ES-I3 (cell line): Measurements from ENCODE around the gene MED31.

Source experiments
- H3K36me3 ChIP-seq: 2 replicates; pipeline ENCODE4 v1.6.1; 2013; ENCODE audit warnings: mild to moderate bottlenecking, low read length, control low read depth, moderate library complexity; ENCODE audit not compliant: insufficient read depth
- H3K4me1 ChIP-seq: 2 replicates; pipeline ENCODE4 v1.6.1; 2013; ENCODE audit warnings: mild to moderate bottlenecking, control low read depth, low read length; ENCODE audit not compliant: insufficient read depth
- H3K9ac ChIP-seq: 2 replicates; pipeline ENCODE4 v1.6.1; 2013; ENCODE audit warnings: low read depth, mild to moderate bottlenecking, low read length, moderate library complexity
- H3K9me3 ChIP-seq: 2 replicates; pipeline ENCODE4 v1.6.1; 2013; ENCODE audit warnings: mild to moderate bottlenecking, low read length, moderate library complexity; ENCODE audit not compliant: control insufficient read depth, insufficient read depth

MED31 gene

DNA sequence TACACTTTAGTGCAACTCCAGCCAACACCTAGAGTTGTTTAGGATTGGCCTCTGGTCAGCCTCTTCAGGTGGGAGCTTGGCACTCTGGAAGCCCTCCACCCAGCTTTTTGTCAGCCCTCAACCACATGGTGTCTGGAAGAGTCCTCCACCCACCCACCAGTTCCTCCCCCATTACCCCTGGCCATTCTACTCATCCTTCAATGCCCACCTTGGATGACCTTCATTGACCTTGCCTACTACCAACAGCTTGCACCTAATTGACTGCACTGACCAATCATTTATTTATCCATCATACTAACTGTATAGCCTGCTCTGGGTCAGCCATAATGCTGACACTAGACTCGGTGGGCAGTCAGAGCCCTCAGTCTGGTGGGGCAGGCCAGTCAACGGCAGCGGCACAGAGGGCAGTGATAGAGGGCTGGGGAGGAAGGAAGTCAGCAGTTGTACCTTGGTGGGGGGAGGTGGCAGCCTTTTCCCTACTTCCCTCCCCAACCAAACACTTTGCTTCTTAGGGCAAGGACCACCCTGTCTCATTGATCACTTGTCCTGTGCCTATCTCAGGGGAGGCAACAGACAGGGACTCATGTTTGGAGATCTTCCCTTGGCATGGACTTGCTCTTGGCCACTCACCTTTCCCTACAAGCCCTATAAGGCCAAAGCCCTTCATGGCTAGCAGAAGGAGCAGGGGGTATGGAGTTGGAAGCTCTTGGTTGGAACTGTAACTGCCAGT, 32.5 kb upstream of the MED31 start:
- H3K4me1 ChIP-seq = no peaks in the 10 kb centered on the region
- no peaks in the 10 kb centered on the region for H3K9me3 ChIP-seq
- H3K9ac ChIP-seq = no peak overlapping the region
- no peaks in the 10 kb centered on the region for H3K36me3 ChIP-seq

GRCh38 chr17:6683081-6683684, 31.8 kb upstream of the MED31 start:
- H3K9me3 ChIP-seq = no peaks in the 10 kb centered on the region
- H3K9ac ChIP-seq = no peak overlapping the region
- no peaks in the 10 kb centered on the region for H3K36me3 ChIP-seq
- no peaks in the 10 kb centered on the region for H3K4me1 ChIP-seq

DNA sequence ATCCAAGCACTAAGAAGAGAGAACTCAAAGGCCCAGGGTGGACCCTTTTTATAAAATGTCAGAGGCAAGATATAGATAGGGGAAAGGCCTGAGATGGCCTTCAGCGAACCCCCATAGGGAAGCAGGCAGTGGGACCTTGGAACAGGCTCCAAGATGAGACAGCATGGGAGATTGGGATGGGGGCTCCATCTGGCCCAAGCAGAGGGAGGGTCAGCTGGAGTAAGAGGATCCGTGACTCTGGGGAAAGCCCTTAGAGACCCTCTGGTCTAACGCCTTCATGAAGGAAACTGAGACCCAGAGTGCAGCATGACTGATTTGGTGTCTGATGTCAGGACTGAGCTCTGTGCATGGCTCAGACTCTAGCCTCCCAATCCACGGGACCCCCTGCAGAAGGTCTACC, 30.9 kb upstream of the MED31 start:
- no peaks in the 10 kb centered on the region for H3K36me3 ChIP-seq
- H3K9ac ChIP-seq = no peak overlapping the region
- H3K4me1 ChIP-seq = no peaks in the 10 kb centered on the region
- no peaks in the 10 kb centered on the region for H3K9me3 ChIP-seq

DNA sequence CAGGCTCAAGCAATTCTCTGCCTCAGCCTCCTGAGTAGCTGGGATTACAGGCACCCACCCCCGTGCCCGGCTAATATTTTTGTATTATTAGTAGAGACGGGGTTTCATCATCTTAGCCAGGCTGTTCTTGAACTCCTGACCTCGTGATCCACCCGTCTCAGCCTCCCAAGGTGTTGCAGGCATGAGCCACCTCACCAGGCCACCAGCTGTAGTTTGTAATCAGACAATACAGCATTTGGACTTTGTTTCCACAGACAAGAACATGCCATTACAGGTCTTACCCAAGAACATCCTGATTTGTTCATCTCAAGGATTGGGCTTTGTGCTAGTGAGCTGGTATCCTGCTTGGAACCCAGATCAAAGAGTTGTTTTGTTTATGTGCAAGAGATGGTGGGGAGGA, 30.3 kb upstream of the MED31 start:
- H3K36me3 ChIP-seq = no peaks in the 10 kb centered on the region
- no peak overlapping the region for H3K9ac ChIP-seq
- H3K9me3 ChIP-seq = no peaks in the 10 kb centered on the region
- H3K4me1 ChIP-seq = no peaks in the 10 kb centered on the region

DNA sequence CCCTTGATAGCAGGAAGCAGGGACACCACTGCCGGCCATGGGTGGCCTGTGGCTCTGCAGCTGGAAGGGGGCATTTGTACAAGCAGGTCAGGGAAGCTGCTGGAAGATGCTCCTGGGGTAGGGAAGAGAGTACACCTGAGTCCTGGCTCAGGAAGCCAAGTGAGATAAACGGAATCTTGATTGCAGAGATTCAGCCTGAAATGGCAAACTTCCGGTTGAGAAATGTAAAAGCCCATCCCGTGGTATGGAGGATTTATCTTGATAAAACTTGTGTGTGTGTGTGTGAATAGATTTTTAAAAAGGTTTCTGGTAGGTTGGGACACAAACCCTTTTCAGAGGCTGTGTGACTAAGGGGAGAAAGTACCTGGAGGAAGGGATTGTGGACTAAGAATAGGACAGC, 29.8 kb upstream of the MED31 start:
- peaks cover 2% of the 10 kb centered on the region for H3K4me1 ChIP-seq
- no peak overlapping the region for H3K9ac ChIP-seq
- no peaks in the 10 kb centered on the region for H3K9me3 ChIP-seq
- no peaks in the 10 kb centered on the region for H3K36me3 ChIP-seq

GRCh38 chr17:6679241-6679640, 27.8 kb upstream of the MED31 start:
- Histone ChIP-seq H3K9ac (no peak overlapping the region), H3K36me3 (no peaks in the 10 kb centered on the region), H3K9me3 (no peaks in the 10 kb centered on the region), H3K4me1 (peaks cover 5% of the 10 kb centered on the region)

- Histone ChIP-seq H3K4me1 (peaks cover 5% of the 10 kb centered on the region), H3K9ac (no peak overlapping the region), H3K9me3 (no peaks in the 10 kb centered on the region), H3K36me3 (no peaks in the 10 kb centered on the region)
These were observed 26.5 kb upstream of the MED31 start for GRCh38 chr17:6677946-6678345.

DNA sequence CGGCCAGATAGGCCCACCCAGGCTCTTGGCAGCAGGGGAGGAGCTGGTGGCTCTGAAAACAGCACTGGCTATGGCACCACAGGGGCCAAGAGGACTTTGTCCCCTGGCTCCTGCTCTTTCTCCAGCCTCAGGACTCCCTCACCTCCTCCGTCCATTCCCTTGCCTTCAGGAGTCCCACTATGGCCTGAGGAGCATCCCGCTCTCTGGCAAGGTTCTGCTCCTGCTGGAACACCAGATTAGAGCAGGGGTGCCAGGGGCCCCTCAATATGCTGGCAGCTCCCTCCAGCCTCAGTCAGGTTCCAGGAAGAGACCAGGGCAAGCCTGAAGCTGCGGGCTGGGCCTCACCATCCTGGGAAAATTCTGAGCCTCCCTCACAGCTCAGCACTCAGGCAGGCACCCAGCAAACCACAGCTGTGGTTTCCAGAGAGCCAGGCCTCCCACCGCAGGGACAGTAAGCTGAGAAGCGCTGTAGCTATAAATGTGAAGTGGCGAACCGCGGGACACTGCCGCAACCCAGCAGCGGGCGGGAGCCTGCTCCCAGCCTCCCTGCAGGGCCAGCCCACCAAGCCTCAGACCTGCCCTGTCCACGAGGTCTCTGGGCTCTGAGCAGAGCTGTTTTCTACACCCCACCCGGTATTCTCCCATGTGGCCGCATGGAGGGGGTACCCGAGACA, 25.9 kb upstream of the MED31 start:
- Histone ChIP-seq H3K36me3 (no peaks in the 10 kb centered on the region), H3K9ac (no peak overlapping the region), H3K4me1 (peaks cover 5% of the 10 kb centered on the region), H3K9me3 (no peaks in the 10 kb centered on the region)

DNA sequence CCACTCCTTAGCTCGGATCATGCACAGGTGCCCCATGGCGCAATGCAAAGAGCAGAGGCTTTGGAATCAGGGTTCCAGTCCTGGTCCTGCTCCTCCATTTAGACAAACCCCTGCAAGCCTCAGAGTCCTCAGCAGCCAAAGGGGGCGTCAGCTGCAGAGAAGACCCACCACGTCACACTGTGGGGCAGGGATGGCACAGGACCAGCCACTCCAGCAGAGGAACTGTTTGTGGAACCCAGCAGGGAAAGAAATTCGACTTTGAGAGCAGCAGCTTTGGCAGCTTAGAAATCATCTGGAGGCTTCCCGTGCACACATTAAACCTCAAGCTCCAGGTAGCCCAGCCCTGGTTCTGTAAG, 25.4 kb upstream of the MED31 start:
- no peaks in the 10 kb centered on the region for H3K36me3 ChIP-seq
- H3K9me3 ChIP-seq = no peaks in the 10 kb centered on the region
- peaks cover 5% of the 10 kb centered on the region for H3K4me1 ChIP-seq
- no peak overlapping the region for H3K9ac ChIP-seq

DNA sequence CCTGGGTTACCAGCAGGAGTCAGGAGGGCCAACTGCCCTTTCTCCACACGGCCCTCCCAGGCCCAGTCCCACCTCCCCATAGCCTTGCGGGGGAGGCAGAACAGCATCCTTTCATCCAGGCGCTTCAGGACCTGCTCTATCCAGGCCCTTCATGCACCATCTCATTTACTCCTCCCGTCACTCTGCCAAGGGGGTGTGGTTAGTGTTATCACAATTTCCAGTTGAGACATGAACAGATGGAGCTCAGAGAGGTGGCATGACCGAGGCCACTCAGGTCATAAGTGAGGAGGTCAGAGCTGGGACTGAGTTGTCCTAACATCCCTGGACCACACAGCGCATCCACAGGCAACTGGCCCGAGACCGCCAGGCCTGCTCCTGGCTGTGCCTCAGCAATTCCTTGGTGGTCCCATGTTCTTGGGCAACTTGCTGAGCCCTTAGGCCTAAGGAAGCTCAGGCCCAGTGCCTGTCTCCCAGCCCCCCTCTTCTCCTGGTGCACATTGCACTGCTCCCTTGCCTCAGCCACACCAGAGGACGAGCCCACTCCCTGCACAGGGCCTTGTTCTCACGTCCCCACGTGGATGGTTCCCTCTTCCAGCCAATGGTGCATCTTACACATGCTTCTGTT, 23.9 kb upstream of the MED31 start:
- H3K36me3 ChIP-seq = no peaks in the 10 kb centered on the region
- no peak overlapping the region for H3K9ac ChIP-seq
- H3K4me1 ChIP-seq = peaks cover 5% of the 10 kb centered on the region
- no peaks in the 10 kb centered on the region for H3K9me3 ChIP-seq

DNA sequence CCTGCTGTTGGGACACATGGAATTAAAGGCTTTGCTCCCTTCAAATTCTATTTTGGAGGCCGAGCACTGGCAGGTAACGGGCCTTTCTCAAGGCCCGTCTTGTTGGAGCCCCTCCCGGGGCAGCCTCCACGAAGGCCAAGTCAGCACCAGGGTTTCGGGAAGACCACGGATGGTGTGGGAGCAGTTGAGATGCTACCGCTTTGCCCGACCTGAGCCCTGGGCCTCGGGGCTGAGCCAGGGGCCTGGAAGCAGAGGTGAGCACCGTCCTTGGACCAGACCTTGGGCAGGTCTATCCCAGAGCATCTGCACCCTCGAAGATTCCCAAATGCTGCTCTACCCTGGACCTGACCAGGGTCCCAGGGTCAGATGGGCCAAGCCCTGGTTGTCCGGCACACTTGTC, 23.2 kb upstream of the MED31 start:
- Histone ChIP-seq H3K9ac (no peak overlapping the region), H3K4me1 (peaks cover 5% of the 10 kb centered on the region), H3K9me3 (no peaks in the 10 kb centered on the region), H3K36me3 (no peaks in the 10 kb centered on the region)

DNA sequence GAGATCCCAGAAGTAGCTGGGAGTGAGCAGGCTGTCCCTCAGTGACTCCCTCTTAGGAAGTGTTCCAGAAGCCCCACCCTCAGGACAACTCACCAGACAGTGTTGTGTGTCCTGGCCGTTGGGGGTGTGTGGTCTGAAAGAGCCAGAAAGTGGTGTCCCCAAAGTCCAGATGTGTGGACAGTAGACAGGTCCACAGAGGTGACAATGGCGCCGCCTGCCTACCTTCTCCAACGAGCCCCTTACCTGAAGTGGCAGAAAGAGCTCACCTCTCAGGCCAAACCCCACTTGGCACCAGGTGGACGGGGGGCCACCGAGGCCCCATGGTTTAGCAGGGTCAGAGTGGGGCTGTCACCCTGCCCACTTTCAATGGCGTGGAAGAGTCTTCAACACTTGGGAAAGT, 20.0 kb upstream of the MED31 start:
- peaks cover 5% of the 10 kb centered on the region for H3K4me1 ChIP-seq
- H3K36me3 ChIP-seq = no peaks in the 10 kb centered on the region
- H3K9me3 ChIP-seq = no peaks in the 10 kb centered on the region
- H3K9ac ChIP-seq = no peak overlapping the region

- H3K36me3 ChIP-seq = no peaks in the 10 kb centered on the region
- no peak overlapping the region for H3K9ac ChIP-seq
- peaks cover 2% of the 10 kb centered on the region for H3K4me1 ChIP-seq
- no peaks in the 10 kb centered on the region for H3K9me3 ChIP-seq
These were observed 19.6 kb upstream of the MED31 start for GRCh38 chr17:6670999-6671398.

GRCh38 chr17:6670571-6670970, 19.2 kb upstream of the MED31 start:
- Histone ChIP-seq H3K4me1 (no peaks in the 10 kb centered on the region), H3K36me3 (no peaks in the 10 kb centered on the region), H3K9ac (no peak overlapping the region), H3K9me3 (no peaks in the 10 kb centered on the region)
